WERI-Rb-1 (cell line): Measurements from ENCODE around the gene TNFRSF1B.
"Not testable (repeated sequence)": the region's sequence is repeated elsewhere in the genome, so short reads cannot be mapped to it uniquely, and the experiment has no call there.

Source experiments
- DNase-seq: peaks from one replicate; pipeline ENCODE4 v3.0.0-alpha.2; 2020
- H3K27ac ChIP-seq: fragments of 250-450 bp; sonication (Bioruptor Pico); 2 replicates; pipeline ENCODE4 v1.5.1; 2020; ENCODE audit warnings: mild to moderate bottlenecking, moderate library complexity
- H3K27me3 ChIP-seq: fragments of 250-450 bp; sonication (Bioruptor Pico); 2 replicates; pipeline ENCODE4 v1.5.1; 2021; ENCODE audit warnings: mild to moderate bottlenecking, low read depth, moderate library complexity; ENCODE audit not compliant: insufficient read depth, severe bottlenecking
- H3K36me3 ChIP-seq: fragments of 250-450 bp; sonication (Bioruptor Pico); 2 replicates; pipeline ENCODE4 v1.5.1; 2020; ENCODE audit warnings: mild to moderate bottlenecking, moderate library complexity
- H3K4me3 ChIP-seq: 2 replicates; pipeline ENCODE4 v1.5.1; 2011; ENCODE audit warnings: low read depth, mild to moderate bottlenecking, control low read depth, low read length
- H3K9me3 ChIP-seq: fragments of 250-450 bp; sonication (Bioruptor Pico); 2 replicates; pipeline ENCODE4 v1.5.1; 2021; ENCODE audit warnings: mild to moderate bottlenecking, moderate library complexity; ENCODE audit not compliant: severe bottlenecking
- TF ChIP-seq, protein P1 (sequence below): IDR thresholded peaks from 2 replicates; pipeline ENCODE4 v1.5.1; 2011; ENCODE audit warnings: low read depth, mild to moderate bottlenecking, control low read depth, inconsistent platforms, low read length

The TNFRSF1B gene

DNA sequence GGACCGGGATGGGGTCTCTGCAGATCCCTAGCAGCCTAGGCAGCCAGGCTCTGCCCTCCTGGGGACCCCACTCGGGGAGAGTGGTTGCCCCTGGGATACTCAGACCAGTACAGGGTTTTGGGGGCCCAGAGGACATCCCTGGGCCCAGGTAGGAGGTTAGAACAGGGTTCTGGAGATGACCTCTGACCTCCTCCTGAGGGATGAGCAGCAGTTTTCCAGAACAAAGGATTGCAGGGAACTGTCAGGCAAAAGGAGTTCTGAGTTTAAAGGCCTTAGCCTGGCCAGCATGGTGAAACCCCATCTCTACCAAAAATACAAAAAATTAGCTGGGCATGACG, 42.7 kb downstream of the TNFRSF1B start:
- Histone ChIP-seq H3K36me3 (no peaks in the 10 kb centered on the region), H3K4me3 (no peak overlapping the region), H3K27me3 (peaks cover 17% of the 10 kb centered on the region), H3K27ac (no peak overlapping the region), H3K9me3 (no peaks in the 10 kb centered on the region)
- DNase-seq: no peak
- TF ChIP-seq, protein P1, sequence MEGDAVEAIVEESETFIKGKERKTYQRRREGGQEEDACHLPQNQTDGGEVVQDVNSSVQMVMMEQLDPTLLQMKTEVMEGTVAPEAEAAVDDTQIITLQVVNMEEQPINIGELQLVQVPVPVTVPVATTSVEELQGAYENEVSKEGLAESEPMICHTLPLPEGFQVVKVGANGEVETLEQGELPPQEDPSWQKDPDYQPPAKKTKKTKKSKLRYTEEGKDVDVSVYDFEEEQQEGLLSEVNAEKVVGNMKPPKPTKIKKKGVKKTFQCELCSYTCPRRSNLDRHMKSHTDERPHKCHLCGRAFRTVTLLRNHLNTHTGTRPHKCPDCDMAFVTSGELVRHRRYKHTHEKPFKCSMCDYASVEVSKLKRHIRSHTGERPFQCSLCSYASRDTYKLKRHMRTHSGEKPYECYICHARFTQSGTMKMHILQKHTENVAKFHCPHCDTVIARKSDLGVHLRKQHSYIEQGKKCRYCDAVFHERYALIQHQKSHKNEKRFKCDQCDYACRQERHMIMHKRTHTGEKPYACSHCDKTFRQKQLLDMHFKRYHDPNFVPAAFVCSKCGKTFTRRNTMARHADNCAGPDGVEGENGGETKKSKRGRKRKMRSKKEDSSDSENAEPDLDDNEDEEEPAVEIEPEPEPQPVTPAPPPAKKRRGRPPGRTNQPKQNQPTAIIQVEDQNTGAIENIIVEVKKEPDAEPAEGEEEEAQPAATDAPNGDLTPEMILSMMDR: no peak

DNA sequence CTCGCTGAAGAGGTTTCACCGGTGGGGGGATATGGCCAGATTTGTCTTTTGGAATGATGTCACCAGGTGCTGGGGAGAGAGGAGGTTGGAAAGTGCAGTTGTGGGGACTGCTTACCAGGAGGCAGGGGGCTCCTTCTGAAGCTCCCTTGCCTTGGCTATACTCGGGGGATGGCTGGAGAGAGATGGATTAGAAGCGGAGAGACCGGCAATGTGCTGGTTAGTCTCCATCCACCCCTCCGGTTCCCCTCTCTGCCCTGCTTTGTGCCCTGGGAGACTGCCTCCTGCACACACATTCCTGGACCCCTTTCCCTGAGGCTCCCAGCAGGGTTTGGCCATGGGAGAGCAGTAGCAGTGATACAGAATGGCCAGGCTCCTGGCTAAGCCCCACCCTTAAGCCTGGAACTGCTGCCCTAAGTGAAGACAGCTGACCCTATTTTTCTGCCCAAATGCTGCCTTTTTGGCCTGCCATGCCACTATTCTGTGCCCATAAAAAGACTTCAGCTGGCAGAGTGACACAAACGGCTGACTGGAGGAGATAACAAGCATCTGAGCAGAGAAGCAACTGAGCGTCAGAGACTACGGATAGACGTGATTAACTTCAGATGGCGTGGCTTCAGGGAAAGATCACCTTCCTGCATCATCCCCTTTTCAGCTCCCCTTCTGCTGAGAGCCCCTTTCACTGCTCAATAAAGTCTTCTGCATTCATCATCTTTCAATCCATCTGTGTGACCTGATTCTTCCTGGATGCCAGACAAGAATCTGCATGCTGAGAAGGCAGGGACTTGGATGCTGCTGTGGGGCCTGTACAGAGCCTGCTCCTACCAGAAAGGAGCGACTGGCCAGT, 48.5 kb downstream of the TNFRSF1B start:
- H3K9me3 ChIP-seq: peaks cover 12% of the 10 kb centered on the region

DNA sequence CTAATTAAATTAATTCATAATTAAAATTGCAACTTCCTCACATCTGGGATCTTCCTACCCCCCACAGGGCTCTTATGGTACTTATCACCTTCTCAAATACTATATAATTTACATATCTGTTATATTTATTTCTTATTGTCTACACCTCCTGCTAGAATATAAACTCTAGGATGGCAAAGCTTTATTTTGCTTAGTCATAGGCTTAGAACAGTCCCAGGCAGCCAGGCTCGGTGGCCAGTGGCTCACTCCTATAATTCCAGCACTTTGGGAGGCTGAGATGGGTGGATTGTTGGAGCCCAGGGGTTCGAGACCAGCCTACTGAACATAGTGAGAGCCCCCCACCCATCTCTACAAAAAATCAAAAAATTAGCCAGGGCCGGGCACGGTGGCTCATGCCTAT, 53.0 kb downstream of the TNFRSF1B start:
- TF ChIP-seq, protein P1: no peak
- DNase-seq: no peak
- Histone ChIP-seq H3K4me3 (no peak overlapping the region), H3K36me3 (no peaks in the 10 kb centered on the region), H3K9me3 (peaks cover 27% of the 10 kb centered on the region), H3K27ac (no peak overlapping the region), H3K27me3 (peaks cover 4% of the 10 kb centered on the region)

More for the DNA sequence above, 48.5 kb downstream of the TNFRSF1B start:
- TF ChIP-seq, protein P1: no peak
- no peak for DNase-seq
- no peaks in the 10 kb centered on the region for H3K36me3 ChIP-seq
- H3K27ac ChIP-seq: no peak overlapping the region
- H3K27me3 ChIP-seq: peaks cover 24% of the 10 kb centered on the region
- H3K4me3 ChIP-seq: no peak overlapping the region

DNA sequence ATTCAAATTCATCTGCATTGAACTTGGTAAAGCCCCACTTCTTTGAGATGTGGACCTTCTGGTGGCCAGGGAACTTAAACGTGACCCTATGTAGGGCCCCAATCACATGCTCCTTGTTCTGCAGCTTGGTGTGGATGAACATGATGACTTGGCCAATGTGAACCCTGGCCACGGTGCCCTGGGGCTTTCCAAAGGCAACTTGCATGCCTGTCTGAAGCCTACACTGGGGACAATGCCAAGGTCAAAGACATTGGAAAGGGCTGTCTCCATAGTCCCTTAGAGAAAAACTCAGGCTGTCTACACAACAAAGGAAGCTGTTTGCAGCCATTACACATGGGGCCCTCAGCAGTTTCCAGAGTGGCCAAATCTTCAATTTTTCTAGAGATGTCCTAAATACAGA, 54.1 kb downstream of the TNFRSF1B start:
- Histone ChIP-seq H3K27me3 (peaks cover 2% of the 10 kb centered on the region), H3K4me3 (no peak overlapping the region), H3K9me3 (peaks cover 16% of the 10 kb centered on the region), H3K36me3 (no peaks in the 10 kb centered on the region), H3K27ac (no peak overlapping the region)
- DNase-seq: no peak
- TF ChIP-seq, protein P1: no peak

DNA sequence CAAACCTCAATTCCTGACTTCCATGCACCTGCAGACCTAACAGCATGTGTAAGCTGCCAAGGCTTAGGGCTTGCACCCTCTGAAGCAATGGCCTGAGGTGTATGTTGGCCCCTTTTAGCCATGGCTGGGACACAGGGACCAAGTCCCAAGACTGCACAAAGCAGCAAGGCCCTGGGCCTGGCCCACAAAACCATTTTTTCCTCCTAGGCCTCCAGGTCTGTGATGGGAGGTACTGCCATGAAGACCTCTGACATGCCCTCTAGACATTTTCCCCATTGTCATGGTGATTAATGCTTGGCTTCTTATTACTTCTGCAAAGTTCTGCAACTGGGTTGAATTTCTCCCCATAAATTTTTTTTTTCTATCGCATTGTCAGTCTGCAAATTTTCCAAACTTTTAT, 55.9 kb downstream of the TNFRSF1B start:
- not testable (repeated sequence) for H3K4me3 ChIP-seq, H3K36me3 ChIP-seq, H3K27ac ChIP-seq, DNase-seq, H3K27me3 ChIP-seq
- peaks cover 14% of the 10 kb centered on the region for H3K9me3 ChIP-seq

DNA sequence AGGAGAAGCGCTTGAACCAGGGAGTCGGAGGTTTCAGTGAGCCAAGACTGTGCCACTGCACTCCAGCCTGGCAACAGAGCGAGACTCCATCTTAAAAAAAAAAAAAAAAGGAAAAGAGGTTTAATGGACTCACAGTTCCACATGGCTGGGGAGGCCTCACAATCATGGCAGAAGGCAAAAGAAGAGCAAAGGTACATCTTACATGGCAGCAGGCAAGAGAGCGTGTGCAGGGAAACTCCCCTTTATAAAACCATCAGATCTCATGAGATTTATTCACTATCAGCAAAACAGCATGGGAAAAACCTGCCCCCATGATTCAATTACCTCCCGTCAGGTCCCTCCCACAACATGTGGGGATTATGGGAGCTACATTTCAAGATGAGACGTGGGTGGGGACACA, 57.3 kb downstream of the TNFRSF1B start:
- H3K36me3 ChIP-seq, H3K27me3 ChIP-seq, DNase-seq, H3K27ac ChIP-seq, H3K4me3 ChIP-seq: not testable (repeated sequence)
- peaks cover 14% of the 10 kb centered on the region for H3K9me3 ChIP-seq

DNA sequence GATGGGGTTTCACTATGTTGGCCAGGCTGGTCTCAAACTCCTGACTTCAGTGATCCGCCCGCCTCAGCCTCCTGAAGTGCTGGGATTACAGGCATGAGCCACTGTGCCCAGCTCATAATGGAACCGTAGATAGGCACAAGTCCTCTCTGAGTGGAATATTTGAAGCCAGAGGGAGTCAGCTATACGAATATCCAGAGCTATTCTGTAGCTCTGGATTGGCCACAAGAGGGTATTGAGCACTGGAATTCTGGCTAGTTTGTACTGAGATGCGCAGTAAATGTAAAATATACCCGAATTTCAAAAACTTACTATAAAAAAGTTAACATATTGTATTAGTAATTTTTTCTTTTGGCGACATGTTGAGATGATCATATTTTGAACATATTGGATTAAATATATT, 62.2 kb downstream of the TNFRSF1B start:
- no peaks in the 10 kb centered on the region for H3K36me3 ChIP-seq
- TF ChIP-seq, protein P1: no peak

More for the DNA sequence above, 62.2 kb downstream of the TNFRSF1B start:
- no peaks in the 10 kb centered on the region for H3K27me3 ChIP-seq
- no peak for DNase-seq
- no peaks in the 10 kb centered on the region for H3K9me3 ChIP-seq
- no peak overlapping the region for H3K4me3 ChIP-seq
- H3K27ac ChIP-seq: no peak overlapping the region
